GM18867 (cell line): ENCODE data around the gene ADH1C.
"Not testable (repeated sequence)": the region's sequence is repeated elsewhere in the genome, so short reads cannot be mapped to it uniquely, and the experiment has no call there.

Experiments
- ATAC-seq: cut with Tn5 transposase; IDR thresholded peaks from one replicate; pipeline ENCODE4 v1.9.1; 2021; ENCODE audit warnings: mild to moderate bottlenecking, moderate library complexity; ENCODE audit not compliant: unreplicated experiment

ADH1C gene

GRCh38 chr4:99352602-99353537 lies at the start of gene ADH1C:
TSS of gene ADH1C (minus strand) at chr4:99352746. CDS start at chr4:99352675, 71 bp downstream.
- ATAC-seq = no peak

GRCh38 chr4:99400831-99401230 lies 48.3 kb upstream of the ADH1C start:
- no peak for ATAC-seq

GRCh38 chr4:99399017-99399416 lies 46.5 kb upstream of the ADH1C start:
- no peak for ATAC-seq

GRCh38 chr4:99395595-99396364 lies 43.2 kb upstream of the ADH1C start:
- peak; percentile 53 for ATAC-seq

GRCh38 chr4:99394896-99395295 lies 42.4 kb upstream of the ADH1C start:
- no peak for ATAC-seq

- no peak for ATAC-seq
These were observed 37.5 kb upstream of the ADH1C start for GRCh38 chr4:99390055-99390454.

GRCh38 chr4:99389606-99390005 lies 37.1 kb upstream of the ADH1C start:
- ATAC-seq = no peak

DNA sequence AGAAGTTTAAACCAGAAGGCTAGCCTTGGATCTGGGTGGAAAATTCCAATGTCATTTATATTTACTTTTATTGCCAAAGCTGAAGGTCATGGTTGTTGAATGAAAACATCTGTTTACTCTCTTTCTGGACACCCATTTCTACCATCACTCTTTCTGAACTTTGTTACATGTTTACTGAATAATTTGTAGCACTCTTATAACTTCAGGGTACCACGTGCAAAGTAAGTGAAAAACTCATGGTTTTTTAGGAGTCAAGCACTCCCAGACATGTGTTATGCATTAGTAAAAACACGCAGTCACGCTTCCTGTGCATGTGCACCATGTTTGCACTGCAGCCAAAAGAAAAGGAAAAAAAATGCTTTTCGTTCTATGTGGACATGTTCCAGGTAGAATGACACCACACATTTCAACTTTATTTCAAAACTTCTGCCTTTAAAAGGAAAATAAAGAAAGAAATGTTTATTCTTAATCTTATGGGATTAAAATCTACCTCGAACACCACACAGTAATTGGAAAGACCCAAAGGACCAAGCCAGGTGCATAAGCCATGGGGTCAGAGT lies 31.4 kb upstream of the ADH1C start:
- no peak for ATAC-seq

GRCh38 chr4:99383399-99383798 lies 30.9 kb upstream of the ADH1C start:
- no peak for ATAC-seq

- ATAC-seq = no peak
These were observed 30.3 kb upstream of the ADH1C start for GRCh38 chr4:99382745-99383360.

DNA sequence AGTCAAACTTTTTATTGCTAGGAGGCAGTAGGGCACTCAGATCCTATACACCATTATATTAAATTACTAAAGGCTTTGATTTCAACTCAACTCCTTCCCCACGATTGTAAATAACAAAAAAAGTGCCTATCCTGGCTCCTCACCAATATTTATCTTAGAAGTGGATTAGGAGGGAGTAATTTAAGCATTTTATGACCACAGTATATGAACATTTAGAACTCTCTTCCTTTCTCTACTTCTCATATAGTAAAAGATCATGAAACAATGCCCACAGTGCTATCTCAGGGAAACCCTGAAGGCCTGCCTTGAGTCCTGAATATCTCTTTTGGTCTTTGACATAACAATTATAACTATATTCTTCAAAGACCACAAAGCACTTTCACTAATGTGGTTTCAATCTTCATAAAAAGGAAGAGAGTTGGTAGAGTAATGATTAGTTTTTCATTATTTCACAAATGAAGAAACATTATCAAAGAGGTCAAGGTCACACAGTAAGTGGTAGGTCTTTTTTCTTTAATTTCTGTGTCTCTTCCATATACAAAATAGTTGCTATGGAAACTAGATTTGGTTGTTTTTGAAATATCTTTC lies 29.1 kb upstream of the ADH1C start:
- peak; percentile 42 for ATAC-seq

DNA sequence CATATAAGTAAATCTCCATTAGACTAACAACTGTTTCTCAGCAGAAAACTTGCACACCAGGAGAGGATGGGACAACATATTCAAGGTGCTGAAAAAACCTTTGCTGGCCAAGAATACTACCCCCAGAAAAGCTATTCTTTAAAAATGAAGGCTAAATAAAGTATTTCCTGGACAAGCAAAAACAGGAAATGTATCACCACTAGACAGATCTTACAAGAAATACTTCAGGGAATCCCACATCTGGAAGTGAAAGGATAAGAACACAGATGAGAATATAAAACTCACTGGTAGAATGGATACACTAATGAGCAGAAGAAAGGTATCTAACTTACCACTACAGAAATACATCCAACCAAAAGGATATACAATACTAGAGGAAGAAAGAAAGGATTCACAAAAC lies 27.0 kb upstream of the ADH1C start:
- no peak for ATAC-seq

GRCh38 chr4:99378876-99379275 lies 26.3 kb upstream of the ADH1C start:
- ATAC-seq = no peak

GRCh38 chr4:99377341-99377740 lies 24.8 kb upstream of the ADH1C start:
- peak; percentile 66 for ATAC-seq

- not testable (repeated sequence) for ATAC-seq
These were observed 19.9 kb upstream of the ADH1C start for GRCh38 chr4:99372464-99372863.

DNA sequence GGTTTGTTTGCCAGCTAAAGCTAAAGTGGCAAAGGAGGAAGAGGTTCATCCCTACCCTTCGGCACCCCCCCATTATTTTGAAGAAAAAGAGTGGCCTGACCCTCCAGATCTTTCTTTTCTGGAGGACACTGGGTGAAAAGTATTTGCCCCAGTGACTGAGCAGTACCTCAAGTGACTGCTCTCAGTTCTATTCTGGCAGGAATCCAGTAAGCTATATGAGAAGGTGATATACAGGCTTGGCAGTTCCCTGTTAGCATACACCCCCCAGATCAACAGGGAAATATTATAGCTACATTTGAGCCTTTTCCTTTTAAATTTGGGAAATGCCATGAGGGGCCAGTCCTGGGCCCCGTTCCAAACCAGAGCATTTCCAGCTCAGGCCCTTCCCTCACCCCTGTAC lies 15.3 kb upstream of the ADH1C start:
- not testable (repeated sequence) for ATAC-seq

- no peak for ATAC-seq
These were observed 13.9 kb upstream of the ADH1C start for GRCh38 chr4:99366491-99366890.

DNA sequence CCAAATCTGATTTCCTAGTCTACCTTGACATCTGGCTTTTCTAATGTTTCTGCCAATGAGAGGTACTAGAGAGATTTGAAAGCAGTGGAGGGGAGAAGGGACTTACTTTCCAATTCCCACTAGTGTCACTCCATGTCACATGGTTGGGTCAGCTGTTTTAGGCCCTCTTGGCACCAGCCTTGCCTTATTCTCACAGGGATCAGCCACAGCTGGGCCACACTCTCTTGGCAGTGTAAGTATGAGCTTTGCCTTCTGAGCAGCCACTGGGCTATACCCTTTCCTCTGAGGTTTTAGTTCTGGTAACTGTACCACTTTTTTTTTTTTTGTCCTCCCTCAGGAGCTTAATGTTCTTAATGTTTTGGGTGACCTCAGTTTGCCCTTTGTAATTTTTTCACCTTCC lies 10.2 kb upstream of the ADH1C start:
- ATAC-seq = no peak

DNA sequence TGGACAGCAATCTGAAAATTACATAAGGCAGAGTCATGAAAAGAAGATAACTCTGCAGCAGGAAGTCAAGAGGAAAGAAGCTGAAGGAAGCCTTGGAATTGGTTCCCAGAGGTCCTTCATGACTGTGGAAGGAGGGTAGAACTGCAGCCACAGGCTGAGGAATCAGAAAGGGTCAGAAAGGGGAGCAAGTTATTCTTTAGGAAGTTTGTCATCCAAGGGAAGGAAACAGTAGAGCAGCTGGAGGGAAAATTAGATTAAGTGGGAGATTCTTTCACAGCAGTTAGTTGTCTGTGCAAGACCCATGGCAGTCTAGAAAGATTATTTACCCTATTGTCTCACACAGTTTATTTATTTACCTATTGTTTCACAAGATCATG lies 9.3 kb upstream of the ADH1C start:
- no peak for ATAC-seq

DNA sequence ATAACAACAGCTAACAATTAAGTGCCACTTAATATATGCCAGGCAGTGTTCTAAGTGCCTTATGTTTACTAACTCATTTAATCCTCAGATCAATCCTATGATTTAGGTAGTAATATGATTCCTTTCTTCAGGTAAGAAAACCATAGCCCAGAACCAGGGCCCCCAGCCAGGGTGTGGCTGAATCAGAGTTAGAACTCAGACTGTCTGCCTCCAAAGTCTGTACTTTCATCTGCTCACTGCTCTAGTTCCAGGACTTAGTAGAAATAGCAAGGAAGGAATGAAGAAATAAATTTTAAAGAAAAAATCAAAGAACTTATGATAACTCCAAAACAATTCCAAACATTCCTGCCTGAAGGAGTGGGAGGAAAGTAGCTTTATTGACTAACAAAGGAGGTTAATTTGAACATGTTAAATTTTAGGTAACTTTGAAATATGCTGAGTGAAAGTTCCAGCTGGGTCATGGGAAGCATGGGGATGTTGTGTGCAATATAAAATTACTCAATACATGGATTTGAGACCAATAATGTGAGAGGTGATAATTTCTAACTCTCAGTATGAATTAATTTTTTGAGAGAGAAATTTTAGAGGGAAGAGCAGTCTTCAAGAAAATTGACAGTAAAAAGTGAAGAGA lies 8.8 kb upstream of the ADH1C start:
- ATAC-seq = no peak
